Measurements from ENCODE around the gene HIF1A.

Gene HIF1A

DNA sequence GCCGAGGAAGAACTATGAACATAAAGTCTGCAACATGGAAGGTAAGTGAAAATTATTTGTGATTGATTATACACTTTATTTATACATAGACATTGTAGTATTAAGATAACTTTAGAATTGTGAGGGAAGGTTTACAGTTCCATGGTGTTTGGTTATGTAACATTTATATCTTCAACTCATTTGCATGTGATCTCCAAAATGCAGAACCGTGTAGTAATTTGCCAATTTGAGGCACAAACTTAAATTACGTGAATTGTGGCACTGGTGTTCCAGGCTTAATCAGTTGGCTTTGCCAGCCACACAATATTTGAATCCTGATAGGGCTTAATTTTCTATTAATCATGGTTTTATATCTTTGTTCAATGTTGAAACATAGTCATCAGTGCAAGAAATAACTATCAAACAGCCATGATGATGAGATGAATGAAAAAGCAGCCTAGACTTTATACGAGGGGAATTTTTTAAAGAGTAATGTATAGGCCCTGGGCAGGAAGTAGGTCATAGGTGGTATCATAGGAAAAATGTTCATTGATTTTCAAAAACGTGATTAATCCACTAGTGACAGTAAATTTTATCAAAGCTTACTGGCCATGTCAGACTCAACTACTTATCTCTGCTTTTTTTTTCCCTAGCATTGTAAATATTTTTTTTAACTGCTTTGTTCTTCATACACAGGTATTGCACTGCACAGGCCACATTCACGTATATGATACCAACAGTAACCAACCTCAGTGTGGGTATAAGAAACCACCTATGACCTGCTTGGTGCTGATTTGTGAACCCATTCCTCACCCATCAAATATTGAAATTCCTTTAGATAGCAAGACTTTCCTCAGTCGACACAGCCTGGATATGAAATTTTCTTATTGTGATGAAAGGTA, 31.7 kb downstream of the HIF1A start:
- no peak for DNase-seq (ENCODE audit: insufficient read length, low spot score)
- no peak for FAIRE-seq
- no peak for TF ChIP-seq CTCF (IDR thresholded peaks at IDR 0.05; ENCODE audit: insufficient read depth, missing control alignments)

DNA sequence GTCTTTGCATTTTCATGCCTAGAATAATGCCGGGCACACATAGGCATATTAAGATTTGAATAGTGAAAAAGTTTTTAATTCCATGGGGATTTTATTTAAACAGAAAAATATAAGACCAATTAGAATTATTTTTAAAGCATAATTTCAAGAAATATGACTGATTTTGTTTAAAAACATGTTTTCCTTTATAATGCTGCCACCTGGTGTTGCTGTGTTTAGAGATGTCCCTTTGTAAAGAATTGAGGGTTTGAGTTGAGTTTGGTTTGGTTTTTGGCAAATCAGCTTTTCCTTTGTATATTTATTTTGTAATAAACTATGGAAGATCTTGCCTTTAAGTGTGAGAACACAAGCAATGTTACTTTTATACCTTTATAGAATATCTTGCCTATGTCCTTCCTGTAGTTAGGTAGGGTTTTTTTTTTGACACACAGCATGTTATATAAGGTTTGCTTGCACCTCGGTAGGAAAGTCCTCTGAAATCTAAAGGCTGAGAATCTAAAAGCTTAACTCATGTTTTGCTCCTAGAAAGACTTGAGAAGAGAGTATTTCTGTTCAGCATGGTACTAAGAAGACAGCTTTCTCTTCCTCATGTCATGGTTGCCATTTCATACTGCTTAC, 35.6 kb downstream of the HIF1A start:
- TF ChIP-seq CTCF (IDR thresholded peaks at IDR 0.05; ENCODE audit: insufficient read depth, missing control alignments), result peak; percentile 45
- DNase-seq (ENCODE audit: insufficient read length, low spot score) (no peak), FAIRE-seq (peak; percentile 38)

GRCh38 chr14:61733972-61734371, 38.7 kb downstream of the HIF1A start:
- no peak for DNase-seq (ENCODE audit: insufficient read length, low spot score)
- FAIRE-seq, result no peak
- no peak for TF ChIP-seq CTCF (IDR thresholded peaks at IDR 0.05; ENCODE audit: insufficient read depth, missing control alignments)

- no peak for DNase-seq (ENCODE audit: insufficient read length, low spot score)
- FAIRE-seq, result no peak
- TF ChIP-seq CTCF (IDR thresholded peaks at IDR 0.05; ENCODE audit: insufficient read depth, missing control alignments), result no peak
Observed at GRCh38 chr14:61736751-61737150, 41.4 kb downstream of the HIF1A start.

DNA sequence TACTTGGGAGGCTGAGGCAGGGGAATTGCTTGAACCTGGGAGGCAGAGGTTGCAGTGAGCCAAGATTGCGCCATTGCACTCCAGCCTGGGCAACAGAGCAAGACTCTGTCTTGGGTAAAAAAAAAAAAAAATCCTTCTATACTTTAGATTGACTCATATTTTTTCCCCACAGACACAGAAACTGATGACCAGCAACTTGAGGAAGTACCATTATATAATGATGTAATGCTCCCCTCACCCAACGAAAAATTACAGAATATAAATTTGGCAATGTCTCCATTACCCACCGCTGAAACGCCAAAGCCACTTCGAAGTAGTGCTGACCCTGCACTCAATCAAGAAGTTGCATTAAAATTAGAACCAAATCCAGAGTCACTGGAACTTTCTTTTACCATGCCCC, 42.6 kb downstream of the HIF1A start:
- DNase-seq (ENCODE audit: insufficient read length, low spot score), result no peak
- no peak for TF ChIP-seq CTCF (IDR thresholded peaks at IDR 0.05; ENCODE audit: insufficient read depth, missing control alignments)

GRCh38 chr14:61739133-61739532, 43.8 kb downstream of the HIF1A start:
- DNase-seq (ENCODE audit: insufficient read length, low spot score), result no peak
- no peak for TF ChIP-seq CTCF (IDR thresholded peaks at IDR 0.05; ENCODE audit: insufficient read depth, missing control alignments)
- FAIRE-seq, result no peak

More for the DNA sequence above, 42.6 kb downstream of the HIF1A start:
- no peak for FAIRE-seq

DNA sequence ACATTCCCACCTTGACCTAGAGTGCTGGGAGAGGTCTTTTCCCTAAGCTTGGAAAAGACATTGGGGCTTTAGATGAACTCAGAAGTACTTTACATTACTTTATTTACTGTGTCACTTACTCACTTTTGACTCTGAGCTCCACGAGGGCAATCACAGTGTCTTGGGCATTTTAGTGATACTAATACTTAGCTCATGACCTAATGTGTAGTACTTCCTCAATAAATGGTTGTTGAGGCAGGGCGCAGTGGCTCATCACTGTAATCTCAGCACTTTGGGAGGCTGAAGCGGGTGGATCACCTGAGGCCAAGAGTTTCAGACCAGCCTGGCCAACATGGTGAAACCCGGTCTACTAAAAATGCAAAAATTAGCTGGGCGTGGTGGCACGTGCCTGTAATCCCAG, 47.1 kb downstream of the HIF1A start:
- no peak for DNase-seq (ENCODE audit: insufficient read length, low spot score)
- no peak for FAIRE-seq
- TF ChIP-seq CTCF (IDR thresholded peaks at IDR 0.05; ENCODE audit: insufficient read depth, missing control alignments), result no peak

All from D721Med (cell line).